ENCODE data around the gene PTPRN. TPM values are rescaled to one million over a fixed set of nuclear protein-coding genes. Genes with fewer than 3 reads are reported as not detected.

Gene PTPRN
- total and polyA plus RNA-seq, 2 of the 8 experiments (the other 6 are each of a cell fraction or from before 2014, with no cell fraction given), result 5.4 to 8.2 TPM

DNA sequence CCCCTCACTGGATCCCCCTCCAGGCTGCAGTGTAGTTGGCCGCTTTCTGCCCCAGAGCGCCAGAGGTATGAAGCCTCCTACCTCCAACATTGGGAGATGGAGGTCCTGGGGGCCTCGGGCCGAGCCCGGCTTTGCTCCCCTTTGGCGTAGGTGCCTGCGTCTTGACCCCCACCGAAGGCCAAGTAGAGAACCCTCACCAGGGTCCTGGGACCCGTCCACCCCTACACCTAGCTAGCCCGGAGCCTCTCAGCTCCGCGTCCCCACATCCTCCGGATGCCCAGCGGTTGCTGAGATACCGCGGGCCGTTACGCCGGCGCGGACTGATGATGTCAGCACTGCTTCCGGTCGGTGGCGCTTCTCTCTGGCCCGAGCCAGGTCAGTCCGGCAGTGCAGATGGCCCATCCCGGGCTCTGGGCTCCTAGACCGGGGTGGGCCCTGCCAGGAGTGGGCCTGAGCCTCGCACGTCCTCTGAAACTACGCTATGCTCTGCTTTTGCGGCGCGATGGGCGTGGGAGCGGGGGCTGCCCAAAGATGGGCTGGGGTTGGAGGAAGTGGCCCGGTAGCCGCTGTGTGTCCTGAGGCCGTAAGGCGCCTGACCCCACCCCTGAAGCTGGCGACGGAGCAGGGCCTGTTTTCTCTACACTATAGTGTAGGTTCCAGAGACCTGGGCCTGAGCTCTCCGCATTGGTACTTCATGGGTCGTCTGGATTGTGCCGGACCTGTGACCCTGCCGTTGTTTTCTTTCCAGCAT is 63.9 kb downstream of the PTPRN start, which contains the start of the genes GLB1L and STK16 (continued):
- TF ChIP-seq JUN (IDR thresholded peaks at IDR 0.05; ENCODE audit: low read depth, low read length) (peak; percentile 72), NRF1 (IDR thresholded peaks at IDR 0.05; ENCODE audit: low read depth, low read length) (no peak), BCL11A (IDR thresholded peaks at IDR 0.05; ENCODE audit: low read depth in 2 of 2, low read length in 2 of 2) (no peak), GABPA (IDR thresholded peaks at IDR 0.05; ENCODE audit: borderline replicate concordance, insufficient read depth, low read length) (peak; percentile 84; the same call in 1 of the 2 replicates), RBBP5 (IDR thresholded peaks at IDR 0.05; ENCODE audit: borderline replicate concordance, low read depth, low read length) (no peak), KDM4A (IDR thresholded peaks at IDR 0.05; ENCODE audit: low read depth, low read length, severe bottlenecking) (peak; percentile 88), SRF (IDR thresholded peaks at IDR 0.05; ENCODE audit: low read depth, low read length) (peak; percentile 58; the same call in 1 of the 2 replicates), SP1 (IDR thresholded peaks at IDR 0.05; ENCODE audit: low read depth, low read length) (no peak), YY1 (IDR thresholded peaks at IDR 0.05; ENCODE audit: low read depth, low read length) (no peak), HDAC6 (IDR thresholded peaks at IDR 0.05; ENCODE audit: low read depth, low read length) (no peak), JUND (IDR thresholded peaks at IDR 0.05; ENCODE audit: low read length) (no peak; the same call in 1 of the 2 replicates), CEBPB (IDR thresholded peaks at IDR 0.05; ENCODE audit: low read depth, low read length) (no peak), SP4 (IDR thresholded peaks at IDR 0.05; ENCODE audit: low read length) (no peak; the same call in 1 of the 2 replicates), SIN3A (conservative IDR thresholded peaks at IDR 0.05 in 1 of 2, IDR thresholded peaks at IDR 0.05 in 1 of 2; ENCODE audit: low read depth in 1 of 2, low read length in 2 of 2) (peak; percentile 57 to 94; a peak in 3 of 4 replicates), POLR2AphosphoS5 (IDR thresholded peaks at IDR 0.05; ENCODE audit: low read depth, low read length) (peak; percentile 66; the same call in 1 of the 2 replicates), ASH2L (IDR thresholded peaks at IDR 0.05; ENCODE audit: low read length) (peak; percentile 91), MAFK (IDR thresholded peaks at IDR 0.05; ENCODE audit: low read depth, low read length) (no peak), SAP30 (IDR thresholded peaks at IDR 0.05; ENCODE audit: insufficient read depth, insufficient replicate concordance, low read length) (peak; percentile 92), RNF2 (IDR thresholded peaks at IDR 0.05; ENCODE audit: borderline replicate concordance, low read depth, low read length, missing control alignments, poor library complexity, severe bottlenecking) (no peak)
- TF ChIP-seq, protein P1, sequence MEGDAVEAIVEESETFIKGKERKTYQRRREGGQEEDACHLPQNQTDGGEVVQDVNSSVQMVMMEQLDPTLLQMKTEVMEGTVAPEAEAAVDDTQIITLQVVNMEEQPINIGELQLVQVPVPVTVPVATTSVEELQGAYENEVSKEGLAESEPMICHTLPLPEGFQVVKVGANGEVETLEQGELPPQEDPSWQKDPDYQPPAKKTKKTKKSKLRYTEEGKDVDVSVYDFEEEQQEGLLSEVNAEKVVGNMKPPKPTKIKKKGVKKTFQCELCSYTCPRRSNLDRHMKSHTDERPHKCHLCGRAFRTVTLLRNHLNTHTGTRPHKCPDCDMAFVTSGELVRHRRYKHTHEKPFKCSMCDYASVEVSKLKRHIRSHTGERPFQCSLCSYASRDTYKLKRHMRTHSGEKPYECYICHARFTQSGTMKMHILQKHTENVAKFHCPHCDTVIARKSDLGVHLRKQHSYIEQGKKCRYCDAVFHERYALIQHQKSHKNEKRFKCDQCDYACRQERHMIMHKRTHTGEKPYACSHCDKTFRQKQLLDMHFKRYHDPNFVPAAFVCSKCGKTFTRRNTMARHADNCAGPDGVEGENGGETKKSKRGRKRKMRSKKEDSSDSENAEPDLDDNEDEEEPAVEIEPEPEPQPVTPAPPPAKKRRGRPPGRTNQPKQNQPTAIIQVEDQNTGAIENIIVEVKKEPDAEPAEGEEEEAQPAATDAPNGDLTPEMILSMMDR (IDR thresholded peaks at IDR 0.05; ENCODE audit: control extremely low read depth in 1 of 3, insufficient read depth in 1 of 3, low read depth in 1 of 3, low read length in 3 of 3), result no peak
- TF ChIP-seq, protein P2, sequence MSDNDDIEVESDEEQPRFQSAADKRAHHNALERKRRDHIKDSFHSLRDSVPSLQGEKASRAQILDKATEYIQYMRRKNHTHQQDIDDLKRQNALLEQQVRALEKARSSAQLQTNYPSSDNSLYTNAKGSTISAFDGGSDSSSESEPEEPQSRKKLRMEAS (IDR thresholded peaks at IDR 0.05), result peak; percentile 53
